Subcutaneous adipose tissue (tissue), 4 donors: Measurements from ENCODE around the gene AUTS2. TPM values are rescaled to one million over a fixed set of nuclear protein-coding genes. Genes with fewer than 3 reads are reported as not detected.

Experiments
- total RNA-seq, 4 donors: library from RNA; depleted of rRNA; stranded (reverse); fragments of >200 nt; gene quantifications; one replicate each; pipeline ENCODE4 v1.1.0, GENCODE V29; 2016
- TF ChIP-seq, protein P1 (sequence below): fragments of 450-650 bp; IDR thresholded peaks from one replicate; pipeline ENCODE4 v1.5.1; 2016; ENCODE audit warnings: low read depth, mild to moderate bottlenecking, control low read depth, antibody characterized with exemption, moderate library complexity

The AUTS2 gene
- total RNA-seq, 4 donors from 2014 or later = 22.4 to 46.9 (median 27.4) TPM

GRCh38 chr7:70044064-70044463, 445.8 kb downstream of the AUTS2 start:
- TF ChIP-seq, protein P1, sequence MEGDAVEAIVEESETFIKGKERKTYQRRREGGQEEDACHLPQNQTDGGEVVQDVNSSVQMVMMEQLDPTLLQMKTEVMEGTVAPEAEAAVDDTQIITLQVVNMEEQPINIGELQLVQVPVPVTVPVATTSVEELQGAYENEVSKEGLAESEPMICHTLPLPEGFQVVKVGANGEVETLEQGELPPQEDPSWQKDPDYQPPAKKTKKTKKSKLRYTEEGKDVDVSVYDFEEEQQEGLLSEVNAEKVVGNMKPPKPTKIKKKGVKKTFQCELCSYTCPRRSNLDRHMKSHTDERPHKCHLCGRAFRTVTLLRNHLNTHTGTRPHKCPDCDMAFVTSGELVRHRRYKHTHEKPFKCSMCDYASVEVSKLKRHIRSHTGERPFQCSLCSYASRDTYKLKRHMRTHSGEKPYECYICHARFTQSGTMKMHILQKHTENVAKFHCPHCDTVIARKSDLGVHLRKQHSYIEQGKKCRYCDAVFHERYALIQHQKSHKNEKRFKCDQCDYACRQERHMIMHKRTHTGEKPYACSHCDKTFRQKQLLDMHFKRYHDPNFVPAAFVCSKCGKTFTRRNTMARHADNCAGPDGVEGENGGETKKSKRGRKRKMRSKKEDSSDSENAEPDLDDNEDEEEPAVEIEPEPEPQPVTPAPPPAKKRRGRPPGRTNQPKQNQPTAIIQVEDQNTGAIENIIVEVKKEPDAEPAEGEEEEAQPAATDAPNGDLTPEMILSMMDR = no peak

DNA sequence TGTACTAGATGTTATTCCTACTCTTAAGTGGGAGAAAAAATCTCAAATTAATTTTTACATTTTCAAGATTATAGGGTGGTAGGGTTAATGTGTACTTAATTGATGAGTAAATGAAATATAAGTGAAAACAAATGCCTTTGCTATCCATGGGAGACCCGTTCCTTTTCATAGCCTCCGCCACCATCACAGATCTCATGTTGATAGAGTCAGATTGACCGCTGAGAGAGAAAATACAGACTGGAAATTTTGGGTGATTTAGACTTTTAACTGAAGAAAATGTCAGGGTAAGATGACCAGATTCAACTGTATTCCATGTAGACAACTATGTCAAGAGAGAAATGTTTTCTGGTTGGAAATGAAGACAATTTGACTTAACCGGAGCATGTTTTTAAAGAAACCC, 446.2 kb downstream of the AUTS2 start:
- TF ChIP-seq, protein P1 = no peak

GRCh38 chr7:70044981-70045380, 446.7 kb downstream of the AUTS2 start:
- TF ChIP-seq, protein P1 = no peak

DNA sequence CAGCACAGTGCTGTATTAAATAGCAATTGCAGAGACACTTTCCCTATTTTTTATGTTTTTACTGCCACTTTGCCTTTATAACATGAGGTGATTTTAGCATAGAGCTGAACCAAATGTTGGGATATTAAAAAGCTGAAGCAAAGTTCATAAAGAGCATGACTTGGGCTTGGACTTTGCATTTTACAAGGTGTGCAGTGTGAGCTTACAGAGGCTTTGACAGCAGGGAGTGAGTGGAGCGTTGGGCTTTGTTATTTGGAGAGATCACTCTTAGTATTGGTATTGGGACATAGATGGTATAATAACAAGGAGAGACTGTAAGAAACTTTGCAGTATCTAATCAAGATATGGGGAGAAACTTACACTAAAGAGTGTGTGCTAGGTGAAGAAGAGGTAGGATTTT, 449.1 kb downstream of the AUTS2 start:
- TF ChIP-seq, protein P1 = no peak

- TF ChIP-seq, protein P1 = no peak
These were observed 449.7 kb downstream of the AUTS2 start for GRCh38 chr7:70047891-70048448.

DNA sequence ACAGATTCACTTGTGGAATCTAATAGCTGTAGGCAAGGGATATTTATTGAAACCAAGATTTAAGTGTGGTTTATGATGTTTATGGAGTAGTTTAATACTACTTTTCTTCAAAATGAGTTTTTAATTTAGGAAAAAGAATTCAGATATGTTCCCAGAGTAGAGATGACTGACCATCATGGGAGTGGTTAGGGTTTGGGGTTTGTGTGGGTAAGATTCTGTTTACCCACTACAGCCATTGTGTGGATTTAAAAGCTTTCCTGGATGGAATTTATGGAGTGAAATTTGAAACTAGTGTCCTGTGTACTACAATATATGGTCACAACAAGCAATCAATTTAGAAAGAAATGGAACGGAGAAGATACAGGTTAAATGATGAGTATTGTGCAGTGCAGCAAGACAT, 453.5 kb downstream of the AUTS2 start:
- TF ChIP-seq, protein P1 = no peak

DNA sequence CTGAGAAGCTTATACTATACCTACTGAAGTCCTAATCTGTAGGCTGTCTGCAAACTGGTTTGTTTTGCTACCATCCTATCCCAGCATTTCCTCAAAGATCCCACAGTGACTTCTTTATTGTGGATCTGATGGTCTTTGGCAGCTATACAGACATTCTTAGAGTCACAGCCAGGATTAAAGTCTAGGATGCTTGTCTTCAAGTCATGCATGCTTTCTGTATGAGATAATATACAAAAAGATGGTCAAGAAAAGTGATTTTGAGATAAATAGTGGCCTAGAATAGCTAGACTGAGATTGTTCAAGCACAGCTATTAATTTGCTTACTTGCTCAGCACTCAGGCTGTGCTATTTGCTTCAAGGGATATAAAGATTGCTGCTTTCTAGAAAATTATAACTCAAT, 454.4 kb downstream of the AUTS2 start:
- TF ChIP-seq, protein P1 = no peak
